Smooth muscle cell (in vitro differentiated cells): ENCODE measurements around the gene FAM107A. TPM values are rescaled to one million over a fixed set of nuclear protein-coding genes. Genes with fewer than 3 reads are reported as not detected.

Experiments used
- DNase-seq: peaks from one replicate; lab custom pipeline; 2025; ENCODE audit not compliant: unreplicated experiment; lab: John Stamatoyannopoulos, UW
- H2AFZ ChIP-seq: fragments of 200-600 bp; sonication (generic); 2 replicates; pipeline ENCODE4 v1.6.0; 2016; ENCODE audit warnings: antibody characterized with exemption, low read depth, mild to moderate bottlenecking
- H3F3A ChIP-seq: fragments of 200-600 bp; sonication (generic); 2 replicates; pipeline ENCODE4 v1.6.0; 2017; ENCODE audit warnings: antibody characterized with exemption, low read depth
- H3K27ac ChIP-seq: fragments of 200-600 bp; sonication (generic); 2 replicates; pipeline ENCODE4 v1.5.1; 2016; ENCODE audit warnings: low read depth, mild to moderate bottlenecking
- H3K27me3 ChIP-seq: fragments of 200-600 bp; sonication (generic); 2 replicates; pipeline ENCODE4 v1.6.1; 2016; ENCODE audit warnings: low read depth, mild to moderate bottlenecking
- H3K36me3 ChIP-seq: fragments of 200-600 bp; sonication (generic); 2 replicates; pipeline ENCODE4 v1.5.1; 2016; ENCODE audit warnings: low read depth
- H3K4me1 ChIP-seq: fragments of 200-600 bp; sonication (generic); 2 replicates; pipeline ENCODE4 v1.5.1; 2016; ENCODE audit warnings: low read depth
- H3K4me2 ChIP-seq: fragments of 200-600 bp; sonication (generic); 2 replicates; pipeline ENCODE4 v1.6.0; 2016; ENCODE audit warnings: mild to moderate bottlenecking
- H3K4me3 ChIP-seq: fragments of 200-600 bp; sonication (generic); 2 replicates; pipeline ENCODE4 v1.5.1; 2016; ENCODE audit warnings: mild to moderate bottlenecking
- H3K79me2 ChIP-seq: fragments of 200-600 bp; sonication (generic); 2 replicates; pipeline ENCODE4 v1.6.0; 2016; ENCODE audit warnings: low read depth, mild to moderate bottlenecking
- H3K9ac ChIP-seq: fragments of 200-600 bp; sonication (generic); 2 replicates; pipeline ENCODE4 v1.6.0; 2016; ENCODE audit warnings: low read depth
- H3K9me3 ChIP-seq: fragments of 200-600 bp; sonication (generic); replicated peaks from 2 replicates; pipeline ENCODE4 v1.5.1; 2016; ENCODE audit warnings: low read depth
- H4K20me1 ChIP-seq: fragments of 200-600 bp; sonication (generic); 2 replicates; pipeline ENCODE4 v1.6.0; 2016; ENCODE audit warnings: low read depth
- WGBS: methylation state at CpG from one replicate; pipeline ENCODE4 v1.1.7; 2016; ENCODE audit warnings: low lambda C conversion rate; 5-methylcytosine and 5-hydroxymethylcytosine counted together
- polyA plus RNA-seq: library from polyadenylated mRNA; unstranded; fragments of >200 nt; fragmentation: Nextera tagmentation; extraction: Ambion mirVana; gene quantifications from 2 replicates; pipeline ENCODE4 v1.2.1, GENCODE V29; 2016
- total RNA-seq: library from RNA; depleted of rRNA; stranded (reverse); fragments of >200 nt; gene quantifications from 2 replicates; pipeline ENCODE4 v1.2.3, GENCODE V29; 2014
- TF ChIP-seq, protein P1 (sequence below): fragments of 200-600 bp; sonication (generic); IDR thresholded peaks from 2 replicates; pipeline ENCODE4 v1.5.1; 2017; ENCODE audit warnings: borderline replicate concordance, mild to moderate bottlenecking, antibody characterized with exemption; ENCODE audit not compliant: insufficient read depth, poor library complexity, severe bottlenecking

FAM107A gene
- total and polyA plus RNA-seq, 2 experiments from 2014 or later = not detected

- TF ChIP-seq, protein P1, sequence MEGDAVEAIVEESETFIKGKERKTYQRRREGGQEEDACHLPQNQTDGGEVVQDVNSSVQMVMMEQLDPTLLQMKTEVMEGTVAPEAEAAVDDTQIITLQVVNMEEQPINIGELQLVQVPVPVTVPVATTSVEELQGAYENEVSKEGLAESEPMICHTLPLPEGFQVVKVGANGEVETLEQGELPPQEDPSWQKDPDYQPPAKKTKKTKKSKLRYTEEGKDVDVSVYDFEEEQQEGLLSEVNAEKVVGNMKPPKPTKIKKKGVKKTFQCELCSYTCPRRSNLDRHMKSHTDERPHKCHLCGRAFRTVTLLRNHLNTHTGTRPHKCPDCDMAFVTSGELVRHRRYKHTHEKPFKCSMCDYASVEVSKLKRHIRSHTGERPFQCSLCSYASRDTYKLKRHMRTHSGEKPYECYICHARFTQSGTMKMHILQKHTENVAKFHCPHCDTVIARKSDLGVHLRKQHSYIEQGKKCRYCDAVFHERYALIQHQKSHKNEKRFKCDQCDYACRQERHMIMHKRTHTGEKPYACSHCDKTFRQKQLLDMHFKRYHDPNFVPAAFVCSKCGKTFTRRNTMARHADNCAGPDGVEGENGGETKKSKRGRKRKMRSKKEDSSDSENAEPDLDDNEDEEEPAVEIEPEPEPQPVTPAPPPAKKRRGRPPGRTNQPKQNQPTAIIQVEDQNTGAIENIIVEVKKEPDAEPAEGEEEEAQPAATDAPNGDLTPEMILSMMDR = no peak
- H3K9ac ChIP-seq = no peak overlapping the region
- H3K27me3 ChIP-seq = no peaks in the 10 kb centered on the region
These were observed 17.6 kb downstream of the FAM107A start for GRCh38 chr3:58559586-58559985.

GRCh38 chr3:58557491-58557890, 19.7 kb downstream of the FAM107A start:
- Histone ChIP-seq H3K79me2 (no peaks in the 10 kb centered on the region), H3K36me3 (no peaks in the 10 kb centered on the region), H4K20me1 (no peaks in the 10 kb centered on the region), H3K4me2 (no peak overlapping the region), H3F3A (no peaks in the 10 kb centered on the region), H2AFZ (no peak overlapping the region), H3K27ac (no peak overlapping the region), H3K4me3 (no peak overlapping the region), H3K4me1 (no peaks in the 10 kb centered on the region), H3K9me3 (no peaks in the 10 kb centered on the region), H3K27me3 (no peaks in the 10 kb centered on the region), H3K9ac (no peak overlapping the region)
- TF ChIP-seq, protein P1 = no peak
- 94% methylated on average over 6 of the region's 6 CpGs for WGBS
- DNase-seq = no peak

More at GRCh38 chr3:58559586-58559985, 17.6 kb downstream of the FAM107A start:
- H3K36me3 ChIP-seq = no peaks in the 10 kb centered on the region
- no peaks in the 10 kb centered on the region for H3F3A ChIP-seq
- no peaks in the 10 kb centered on the region for H3K4me1 ChIP-seq
- H3K4me2 ChIP-seq = no peak overlapping the region
- H2AFZ ChIP-seq = no peak overlapping the region
- no peak for DNase-seq
- H3K4me3 ChIP-seq = no peak overlapping the region
- WGBS = 85% methylated on average over 5 of the region's 5 CpGs
- no peaks in the 10 kb centered on the region for H3K9me3 ChIP-seq
- H3K27ac ChIP-seq = no peak overlapping the region
- H3K79me2 ChIP-seq = no peaks in the 10 kb centered on the region
- no peaks in the 10 kb centered on the region for H4K20me1 ChIP-seq

DNA sequence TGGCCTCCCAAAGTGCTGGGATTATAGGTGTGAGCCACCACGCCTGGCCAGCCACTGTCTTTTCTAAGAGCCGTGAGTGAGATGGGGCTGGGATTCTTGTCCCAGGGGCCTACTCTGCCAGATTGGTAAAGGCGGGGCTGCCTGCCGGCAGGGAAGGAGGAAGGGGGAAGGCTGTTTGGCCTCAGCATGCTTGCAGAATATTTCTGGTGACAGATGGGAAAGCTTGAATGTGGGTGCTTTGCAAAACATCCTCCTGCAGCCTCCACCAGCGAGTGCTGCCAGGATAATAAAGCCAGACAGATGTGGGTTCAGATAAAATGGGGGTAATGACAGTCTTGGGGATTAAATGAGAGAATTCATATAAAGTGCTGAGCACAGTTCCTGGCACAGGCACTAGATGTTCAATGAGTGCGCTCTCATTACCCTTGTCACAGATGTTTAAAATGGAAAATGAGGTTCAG, 20.4 kb downstream of the FAM107A start:
- TF ChIP-seq, protein P1 = no peak
- no peak overlapping the region for H3K27ac ChIP-seq
- H3K4me2 ChIP-seq = no peak overlapping the region
- no peaks in the 10 kb centered on the region for H3K36me3 ChIP-seq
- peaks cover 2% of the 10 kb centered on the region for H3K9me3 ChIP-seq
- no peak for DNase-seq
- H3F3A ChIP-seq = no peaks in the 10 kb centered on the region
- H3K79me2 ChIP-seq = no peaks in the 10 kb centered on the region
- H3K4me3 ChIP-seq = no peak overlapping the region
- no peak overlapping the region for H3K9ac ChIP-seq
- H3K4me1 ChIP-seq = no peaks in the 10 kb centered on the region
- H2AFZ ChIP-seq = no peak overlapping the region
- H4K20me1 ChIP-seq = no peaks in the 10 kb centered on the region
- H3K27me3 ChIP-seq = no peaks in the 10 kb centered on the region
- whole genome bisulfite sequencing = 64% methylated on average over 6 of the region's 6 CpGs

GRCh38 chr3:58556001-58556400, 21.2 kb downstream of the FAM107A start:
- H3K4me1 ChIP-seq = no peaks in the 10 kb centered on the region
- no peaks in the 10 kb centered on the region for H3K27me3 ChIP-seq
- no peaks in the 10 kb centered on the region for H3K79me2 ChIP-seq
- H3K27ac ChIP-seq = no peak overlapping the region
- DNase-seq = no peak
- H3K4me2 ChIP-seq = no peak overlapping the region
- peaks cover 7% of the 10 kb centered on the region for H3K9me3 ChIP-seq
- no peaks in the 10 kb centered on the region for H3F3A ChIP-seq
- H3K36me3 ChIP-seq = no peaks in the 10 kb centered on the region
- H4K20me1 ChIP-seq = no peaks in the 10 kb centered on the region
- WGBS = 94% methylated on average over 5 of the region's 5 CpGs
- H3K9ac ChIP-seq = no peak overlapping the region
- H3K4me3 ChIP-seq = no peak overlapping the region
- TF ChIP-seq, protein P1 = no peak
- no peak overlapping the region for H2AFZ ChIP-seq
